Body of pancreas (tissue), 4 donors: ENCODE results near the gene KCNE4.

Experiments
- POLR2A ChIP-seq, 3 donors: fragments of 450-650 bp; IDR thresholded peaks; one replicate each; pipeline ENCODE4 v1.6.1; 2016; ENCODE audit warnings: antibody characterized with exemption in 3 of 3, mild to moderate bottlenecking in 2 of 3
- TF ChIP-seq, protein P1 (sequence below), 7 experiments: fragments of 450-650 bp in 4 of 7; fragments of 200-600 bp in 3 of 7; sonication (generic) in 3 of 7; IDR thresholded peaks; one replicate each; pipeline ENCODE4 v1.5.1; 2016 to 2019; ENCODE audit warnings: antibody characterized with exemption in 7 of 7

DNA sequence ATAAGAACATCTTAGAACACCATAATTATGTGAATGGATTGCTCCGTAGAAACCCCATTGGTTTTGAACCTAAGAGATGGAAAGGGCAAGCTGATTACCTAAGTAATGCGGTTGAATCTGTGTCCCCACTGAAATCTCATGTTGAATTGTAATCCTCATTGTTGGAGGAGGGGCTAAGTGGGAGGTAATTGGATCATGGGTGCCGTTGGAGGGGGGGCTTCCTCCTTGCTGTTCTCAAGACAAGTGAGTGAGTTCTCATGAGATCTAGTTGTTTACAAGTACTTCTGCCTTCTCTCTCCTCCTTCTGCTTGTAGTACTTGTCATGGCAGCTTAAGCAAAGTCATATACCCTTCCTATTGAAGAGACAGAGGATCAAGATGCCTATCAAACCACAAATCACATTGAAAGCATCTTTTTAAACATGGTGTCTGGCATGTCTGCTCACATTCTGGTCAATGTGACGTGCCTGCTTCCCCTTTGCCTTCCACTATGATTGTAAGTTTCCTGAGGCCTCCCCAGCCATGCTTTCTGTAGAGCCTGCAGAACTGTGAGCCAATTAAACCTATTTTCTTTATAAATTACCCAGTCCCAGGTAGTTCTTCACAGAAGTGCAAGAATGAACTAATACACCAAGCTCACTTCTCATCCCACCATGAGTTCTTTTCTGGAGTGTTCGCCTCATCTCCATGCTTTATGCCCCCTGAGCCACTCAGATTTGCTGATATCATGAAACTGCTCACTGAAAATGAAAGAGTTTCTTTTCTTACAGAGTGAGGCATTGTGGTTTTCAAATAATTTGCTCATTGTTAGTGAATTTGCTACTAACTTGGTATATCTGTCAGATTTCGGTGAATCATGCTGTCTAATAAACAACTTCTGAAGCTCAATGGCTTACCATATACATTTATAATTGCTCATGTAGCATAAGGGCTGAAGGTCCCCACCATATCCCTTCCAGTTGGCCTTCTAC, 23.6 kb downstream of the KCNE4 start:
- TF ChIP-seq, protein P1, sequence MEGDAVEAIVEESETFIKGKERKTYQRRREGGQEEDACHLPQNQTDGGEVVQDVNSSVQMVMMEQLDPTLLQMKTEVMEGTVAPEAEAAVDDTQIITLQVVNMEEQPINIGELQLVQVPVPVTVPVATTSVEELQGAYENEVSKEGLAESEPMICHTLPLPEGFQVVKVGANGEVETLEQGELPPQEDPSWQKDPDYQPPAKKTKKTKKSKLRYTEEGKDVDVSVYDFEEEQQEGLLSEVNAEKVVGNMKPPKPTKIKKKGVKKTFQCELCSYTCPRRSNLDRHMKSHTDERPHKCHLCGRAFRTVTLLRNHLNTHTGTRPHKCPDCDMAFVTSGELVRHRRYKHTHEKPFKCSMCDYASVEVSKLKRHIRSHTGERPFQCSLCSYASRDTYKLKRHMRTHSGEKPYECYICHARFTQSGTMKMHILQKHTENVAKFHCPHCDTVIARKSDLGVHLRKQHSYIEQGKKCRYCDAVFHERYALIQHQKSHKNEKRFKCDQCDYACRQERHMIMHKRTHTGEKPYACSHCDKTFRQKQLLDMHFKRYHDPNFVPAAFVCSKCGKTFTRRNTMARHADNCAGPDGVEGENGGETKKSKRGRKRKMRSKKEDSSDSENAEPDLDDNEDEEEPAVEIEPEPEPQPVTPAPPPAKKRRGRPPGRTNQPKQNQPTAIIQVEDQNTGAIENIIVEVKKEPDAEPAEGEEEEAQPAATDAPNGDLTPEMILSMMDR (IDR thresholded peaks at IDR 0.05) = no peak
- TF ChIP-seq POLR2A (IDR thresholded peaks at IDR 0.05) = no peak
